Measurements from ENCODE around the gene NTM.

DNA sequence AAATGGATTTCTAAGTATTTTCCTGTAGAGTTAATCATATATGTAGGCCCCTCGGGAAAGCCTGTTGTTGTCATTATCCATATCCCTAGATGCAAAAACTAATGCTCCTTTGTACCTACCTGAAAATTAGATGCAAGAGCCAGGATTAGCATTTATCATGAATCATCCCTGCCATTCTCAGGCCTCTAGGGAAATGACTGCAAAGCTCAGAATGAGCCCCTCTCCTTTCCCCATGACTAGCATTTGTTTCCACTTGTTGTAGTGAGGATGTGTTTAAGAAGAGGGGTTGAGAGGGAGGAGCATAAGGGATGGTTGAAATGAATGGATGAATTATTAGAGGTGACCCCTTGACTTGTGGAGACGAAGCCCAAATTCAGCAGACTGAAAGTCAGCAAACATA, 537.9 kb downstream of the NTM start:
- TF ChIP-seq, protein P1, sequence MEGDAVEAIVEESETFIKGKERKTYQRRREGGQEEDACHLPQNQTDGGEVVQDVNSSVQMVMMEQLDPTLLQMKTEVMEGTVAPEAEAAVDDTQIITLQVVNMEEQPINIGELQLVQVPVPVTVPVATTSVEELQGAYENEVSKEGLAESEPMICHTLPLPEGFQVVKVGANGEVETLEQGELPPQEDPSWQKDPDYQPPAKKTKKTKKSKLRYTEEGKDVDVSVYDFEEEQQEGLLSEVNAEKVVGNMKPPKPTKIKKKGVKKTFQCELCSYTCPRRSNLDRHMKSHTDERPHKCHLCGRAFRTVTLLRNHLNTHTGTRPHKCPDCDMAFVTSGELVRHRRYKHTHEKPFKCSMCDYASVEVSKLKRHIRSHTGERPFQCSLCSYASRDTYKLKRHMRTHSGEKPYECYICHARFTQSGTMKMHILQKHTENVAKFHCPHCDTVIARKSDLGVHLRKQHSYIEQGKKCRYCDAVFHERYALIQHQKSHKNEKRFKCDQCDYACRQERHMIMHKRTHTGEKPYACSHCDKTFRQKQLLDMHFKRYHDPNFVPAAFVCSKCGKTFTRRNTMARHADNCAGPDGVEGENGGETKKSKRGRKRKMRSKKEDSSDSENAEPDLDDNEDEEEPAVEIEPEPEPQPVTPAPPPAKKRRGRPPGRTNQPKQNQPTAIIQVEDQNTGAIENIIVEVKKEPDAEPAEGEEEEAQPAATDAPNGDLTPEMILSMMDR (IDR thresholded peaks at IDR 0.05 in 8 of 11, conservative IDR thresholded peaks at IDR 0.05 in 3 of 11): no peak
- no peak for TF ChIP-seq POLR2A (IDR thresholded peaks at IDR 0.05)
- no peak for TF ChIP-seq POLR2AphosphoS5 (IDR thresholded peaks at IDR 0.05)

Measured in spleen (tissue), 7 donors.